HG02981 (cell line): ENCODE results near the gene CCDC112.
"Not testable (repeated sequence)": the region's sequence is repeated elsewhere in the genome, so short reads cannot be mapped to it uniquely, and the experiment has no call there.

ENCODE experiments used
- ATAC-seq: cut with Tn5 transposase; IDR thresholded peaks from one replicate; pipeline ENCODE4 v1.9.1; 2021; ENCODE audit warnings: mild to moderate bottlenecking, moderate library complexity; ENCODE audit not compliant: unreplicated experiment

The CCDC112 gene

GRCh38 chr5:115262321-115263077, 34.0 kb downstream of the CCDC112 start, which contains the start of gene PGGT1B:
PGGT1B (minus strand) TSS chr5:115262877; CDS start chr5:115262851, 26 bp downstream.
- ATAC-seq: peak; percentile 85

GRCh38 chr5:115262011-115262320, 34.5 kb downstream of the CCDC112 start:
- ATAC-seq: peak; percentile 42

- no peak for ATAC-seq
Observed at GRCh38 chr5:115260248-115260647, 36.2 kb downstream of the CCDC112 start.

GRCh38 chr5:115257981-115258380, 38.5 kb downstream of the CCDC112 start:
- no peak for ATAC-seq

- not testable (repeated sequence) for ATAC-seq
Observed at GRCh38 chr5:115249379-115249778, 47.1 kb downstream of the CCDC112 start.

- ATAC-seq: no peak
Observed at GRCh38 chr5:115246361-115246991, 50.0 kb downstream of the CCDC112 start.

- peak; percentile 89 for ATAC-seq
Observed at GRCh38 chr5:115243412-115243811, 53.0 kb downstream of the CCDC112 start.

- no peak for ATAC-seq
Observed at GRCh38 chr5:115241881-115242642, 54.4 kb downstream of the CCDC112 start.

GRCh38 chr5:115237066-115237465, 59.4 kb downstream of the CCDC112 start:
- ATAC-seq: no peak

GRCh38 chr5:115236599-115236998, 59.9 kb downstream of the CCDC112 start:
- ATAC-seq: no peak

- no peak for ATAC-seq
Observed at GRCh38 chr5:115231598-115231997, 64.9 kb downstream of the CCDC112 start.

- no peak for ATAC-seq
Observed at GRCh38 chr5:115229606-115230005, 66.8 kb downstream of the CCDC112 start.

GRCh38 chr5:115227281-115227680, 69.2 kb downstream of the CCDC112 start:
- no peak for ATAC-seq
